K562 treated with DMSO at 1 percent for 48 hours (cell line): Measurements from ENCODE around the gene SPRR5. TPM values are rescaled to one million over a fixed set of nuclear protein-coding genes. Genes with fewer than 3 reads are reported as not detected.

Experiments
- total RNA-seq: library from RNA; unstranded; fragments of 300-600 nt; gene quantifications from 2 replicates; pipeline ENCODE4 v1.2.3, GENCODE V29; 2022; ENCODE audit warnings: low replicate concordance; ENCODE audit errors: extremely low read depth

Gene SPRR5, protein sequence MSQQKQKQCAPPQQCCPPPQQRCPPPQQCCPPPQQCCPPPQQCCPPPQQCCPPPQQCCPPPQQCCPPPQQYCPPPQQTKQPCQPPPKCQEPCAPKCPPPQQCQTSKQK
- not detected in 2 replicates for total RNA-seq

DNA sequence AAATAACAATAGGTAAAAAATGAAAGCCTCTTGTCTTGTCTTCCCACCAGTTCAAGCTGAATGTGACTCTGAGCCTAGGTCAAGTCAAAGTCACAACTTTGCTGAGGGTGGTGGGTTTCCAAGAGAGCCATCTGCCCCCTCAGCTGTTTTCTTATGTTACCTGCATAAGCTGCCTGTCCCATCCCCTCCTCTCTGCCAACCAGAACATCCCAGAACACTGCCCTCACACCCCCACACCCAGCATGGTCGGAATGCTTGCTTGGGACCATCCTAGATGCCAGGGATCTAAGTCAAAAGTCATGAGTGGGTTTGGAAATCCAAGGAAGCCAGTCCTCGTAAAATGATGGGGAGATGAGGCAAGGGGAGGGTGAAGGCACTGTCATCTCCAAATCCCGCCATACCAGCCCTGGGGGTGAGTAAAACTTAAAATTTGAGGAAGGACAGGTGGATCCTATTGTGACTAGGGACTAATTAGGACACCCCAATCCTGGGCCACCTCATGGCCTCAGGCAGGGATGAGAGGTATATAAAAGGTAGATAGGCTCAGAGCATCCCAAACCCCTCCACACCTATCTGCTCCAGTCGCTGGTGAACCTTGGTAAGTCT, at the start of gene SPRR5:
TSS of gene SPRR5 (plus strand) at position 556 of the 606 bp plus-strand sequence. CDS start 1,349 bp downstream, outside the sequence.

DNA sequence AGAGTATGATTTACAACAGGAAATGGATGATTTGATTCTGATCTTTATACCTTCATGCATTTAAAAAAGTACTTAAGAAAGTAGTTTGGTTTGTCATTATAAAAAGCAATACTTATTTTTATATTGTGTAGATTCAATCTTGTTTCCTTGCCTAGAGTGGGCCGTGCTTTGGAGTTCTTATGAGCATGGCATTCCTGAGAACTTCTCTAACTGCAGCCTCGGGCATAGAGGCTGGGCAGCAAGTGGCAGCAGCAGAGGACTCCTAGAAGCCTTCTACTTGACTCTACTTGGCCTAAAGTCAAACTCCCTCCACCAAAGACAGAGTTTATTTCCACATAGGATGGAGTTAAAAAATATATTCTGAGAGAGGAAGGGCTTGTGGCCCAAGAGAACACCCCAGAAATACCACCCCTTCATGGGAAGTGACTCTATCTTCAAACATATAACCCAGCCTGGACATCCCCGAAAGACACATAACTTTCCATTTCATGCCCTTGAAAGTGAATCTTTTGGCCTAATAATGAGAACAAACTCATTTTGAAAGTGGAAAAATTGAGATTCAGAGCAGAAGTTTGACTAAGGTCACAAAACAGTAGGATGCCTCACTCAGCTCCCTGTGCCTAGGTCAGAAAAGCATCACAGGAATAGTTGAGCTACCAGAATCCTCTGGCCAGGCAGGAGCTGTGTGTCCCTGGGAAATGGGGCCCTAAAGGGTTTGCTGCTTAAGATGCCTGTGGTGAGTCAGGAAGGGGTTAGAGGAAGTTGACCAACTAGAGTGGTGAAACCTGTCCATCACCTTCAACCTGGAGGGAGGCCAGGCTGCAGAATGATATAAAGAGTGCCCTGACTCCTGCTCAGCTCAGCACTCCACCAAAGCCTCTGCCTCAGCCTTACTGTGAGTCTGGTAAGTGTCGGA, 39.1 kb upstream of the SPRR5 start, which contains the start of gene IVL:
TSS of gene IVL (plus strand) at position 861 of the 916 bp plus-strand sequence. CDS start 1,252 bp downstream, outside the sequence.

DNA sequence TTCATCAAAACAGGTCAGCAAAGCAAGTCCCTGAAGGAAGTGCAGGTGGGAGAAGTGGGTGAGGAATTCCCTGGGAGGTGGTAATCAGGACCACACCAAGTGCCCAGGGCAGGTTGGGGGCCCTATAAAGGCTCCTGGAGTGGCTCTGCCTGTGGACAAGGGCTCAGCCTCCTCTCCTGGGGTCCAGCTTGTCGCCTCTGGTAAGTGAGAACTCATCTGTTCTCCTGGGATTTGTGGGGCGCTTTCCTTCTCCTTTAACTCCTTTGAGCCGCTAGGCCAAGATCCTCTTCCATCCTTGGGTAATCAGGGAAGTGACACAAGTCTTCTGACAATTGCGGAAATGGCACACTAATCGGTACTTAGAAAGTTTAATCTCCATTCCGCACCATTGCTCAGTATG, 23.5 kb downstream of the SPRR5 start, which contains the start of gene SPRR4:
TSS of gene SPRR4 (plus strand) at position 154 of the 400 bp plus-strand sequence. CDS start 1,243 bp downstream, outside the sequence.

DNA sequence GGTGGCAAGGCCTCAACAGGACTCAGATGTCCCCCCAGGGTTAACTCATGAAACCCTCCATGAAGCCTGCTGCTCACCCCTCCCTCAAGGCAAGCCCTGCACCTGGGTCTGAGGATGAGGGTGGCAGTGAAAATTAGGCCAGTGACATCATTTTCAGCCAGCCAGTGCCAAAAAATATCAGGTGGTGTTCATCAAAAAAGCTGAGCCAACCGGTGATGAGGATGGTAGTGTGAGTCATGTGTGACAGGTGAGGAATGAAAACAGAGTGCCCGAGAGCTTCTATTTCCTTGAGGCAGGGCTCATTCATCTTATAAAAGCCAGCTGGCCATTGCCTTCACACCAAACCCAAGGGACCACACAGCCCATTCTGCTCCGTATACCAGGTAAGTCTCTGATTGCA, 36.7 kb downstream of the SPRR5 start, which contains the start of gene SPRR1A:
TSS of gene SPRR1A (plus strand) at position 339 of the 400 bp plus-strand sequence. CDS start 1,150 bp downstream, outside the sequence.

Other genes with a start within 250 kb of the SPRR5 start
- not detected in 2 replicates for gene LCE2A, start 248.9 kb upstream of the SPRR5 start, total RNA-seq
- not detected in 2 replicates for gene LCE4A, start 239.0 kb upstream of the SPRR5 start, total RNA-seq
- not detected in 2 replicates for gene KPRP, start 189.2 kb upstream of the SPRR5 start, total RNA-seq
- gene LCE1F, start 172.1 kb upstream of the SPRR5 start, total RNA-seq: not detected in 2 replicates
- not detected in 2 replicates for gene LCE1E, start 160.9 kb upstream of the SPRR5 start, total RNA-seq
- not detected in 2 replicates for gene LCE1D, start 150.5 kb upstream of the SPRR5 start, total RNA-seq
- not detected in 2 replicates for gene LCE1C, start 140.6 kb upstream of the SPRR5 start, total RNA-seq
- not detected in 2 replicates for gene LCE1B, start 135.2 kb upstream of the SPRR5 start, total RNA-seq
- gene LCE1A, start 119.7 kb upstream of the SPRR5 start, total RNA-seq: not detected in 2 replicates
- not detected in 2 replicates for gene LCE6A, start 104.3 kb upstream of the SPRR5 start, total RNA-seq
- not detected in 2 replicates for gene LCE7A, start 87.2 kb upstream of the SPRR5 start, total RNA-seq
- not detected in 2 replicates for gene SMCP, start 68.9 kb upstream of the SPRR5 start, total RNA-seq
- not detected in 2 replicates for gene IVL, start 38.7 kb upstream of the SPRR5 start, total RNA-seq
- gene SPRR4, start 23.4 kb downstream of the SPRR5 start, total RNA-seq: not detected in 2 replicates
- not detected in 2 replicates for gene SPRR1A, start 36.9 kb downstream of the SPRR5 start, total RNA-seq
- gene SPRR3, start 54.5 kb downstream of the SPRR5 start, total RNA-seq: not detected in 2 replicates
- gene SPRR1B, start 84.0 kb downstream of the SPRR5 start, total RNA-seq: not detected in 2 replicates
- not detected in 2 replicates for gene SPRR2D, start 93.9 kb downstream of the SPRR5 start, total RNA-seq
- not detected in 2 replicates for gene SPRR2A, start 110.3 kb downstream of the SPRR5 start, total RNA-seq
- gene SPRR2B, start 124.4 kb downstream of the SPRR5 start, total RNA-seq: not detected in 2 replicates
- gene SPRR2E, start 147.3 kb downstream of the SPRR5 start, total RNA-seq: not detected in 2 replicates
- not detected in 2 replicates for gene SPRR2F, start 166.3 kb downstream of the SPRR5 start, total RNA-seq
- not detected in 2 replicates for gene SPRR2G, start 203.7 kb downstream of the SPRR5 start, total RNA-seq